Tibial nerve (tissue), 4 donors: ENCODE measurements around the gene GADD45G. TPM values are rescaled to one million over a fixed set of nuclear protein-coding genes. Genes with fewer than 3 reads are reported as not detected.

ENCODE experiments used
- DNase-seq, 2 donors: peaks; one replicate each; pipeline ENCODE4 v3.0.0-alpha.2; 2019; ENCODE audit warnings: low spot score in 2 of 2
- H3K27ac ChIP-seq, 4 donors: fragments of 200-600 bp; sonication (generic) in 3 of 4; one replicate each; pipeline ENCODE4 v1.5.1; 2017 to 2019; ENCODE audit warnings: mild to moderate bottlenecking in 1 of 4
- H3K27me3 ChIP-seq, 2 donors: fragments of 200-600 bp; sonication (generic) in 1 of 2; one replicate each; pipeline versions ENCODE4 v1.5.1 to v1.6.0; 2017 to 2019
- H3K36me3 ChIP-seq, 3 donors: fragments of 200-600 bp; sonication (generic); one replicate each; pipeline ENCODE4 v1.5.1; 2018 to 2019
- H3K4me1 ChIP-seq, 4 donors: fragments of 200-600 bp; sonication (generic) in 3 of 4; one replicate each; pipeline ENCODE4 v1.5.1; 2017 to 2019
- H3K4me3 ChIP-seq, 4 donors: fragments of 200-600 bp; sonication (generic) in 3 of 4; one replicate each; pipeline ENCODE4 v1.5.1; 2017 to 2019; ENCODE audit warnings: mild to moderate bottlenecking in 1 of 4, moderate library complexity in 1 of 4
- H3K9me3 ChIP-seq, 4 donors: fragments of 200-600 bp; sonication (generic) in 3 of 4; one replicate each; pipeline ENCODE4 v1.5.1; 2017 to 2019
- CTCF ChIP-seq, 5 experiments: fragments of 200-600 bp in 3 of 5; fragments of 450-650 bp in 2 of 5; sonication (generic) in 3 of 5; IDR thresholded peaks; one replicate each; pipeline ENCODE4 v1.5.1; 2016 to 2019; ENCODE audit warnings: antibody characterized with exemption in 5 of 5, mild to moderate bottlenecking in 3 of 5, moderate library complexity in 2 of 5
- EP300 ChIP-seq, 2 donors: sonication (generic); formaldehyde crosslinking; IDR thresholded peaks; one replicate each; pipeline ENCODE4 v1.6.1; 2017; ENCODE audit warnings: antibody characterized with exemption in 2 of 2, mild to moderate bottlenecking in 1 of 2
- POLR2A ChIP-seq, 2 donors: fragments of 450-650 bp; IDR thresholded peaks; one replicate each; pipeline ENCODE4 v1.6.1; 2017; ENCODE audit warnings: antibody characterized with exemption in 2 of 2, mild to moderate bottlenecking in 2 of 2, moderate library complexity in 2 of 2
- WGBS, 2 donors: methylation state at CpG; one replicate each; pipeline ENCODE4 v1.1.5; 2018; 5-methylcytosine and 5-hydroxymethylcytosine counted together
- total RNA-seq, 4 donors: library from RNA; depleted of rRNA; stranded (reverse); fragments of >200 nt; gene quantifications; one replicate each; pipeline ENCODE4 v1.1.0, GENCODE V29; 2016

Gene GADD45G
- total RNA-seq, 4 donors from 2014 or later: 5.7 to 45.8 (median 26.8) TPM

GRCh38 chr9:89648247-89649000 lies 43.6 kb downstream of the GADD45G start:
- TF ChIP-seq CTCF (IDR thresholded peaks at IDR 0.05) (no peak), POLR2A (IDR thresholded peaks at IDR 0.05) (no peak)
- Histone ChIP-seq H3K27me3 (no peaks in the 10 kb centered on the region), H3K9me3 (no peaks in the 10 kb centered on the region), H3K4me3 (no peak overlapping the region), H3K36me3 (no peaks in the 10 kb centered on the region), H3K27ac (no peak overlapping the region), H3K4me1 (no peaks in the 10 kb centered on the region)
- WGBS, 2 donors: 70 to 78% methylated on average over 11 of the region's 11 CpGs
- DNase-seq: no peak

- Histone ChIP-seq H3K27me3 (no peaks in the 10 kb centered on the region), H3K4me3 (no peak overlapping the region), H3K36me3 (no peaks in the 10 kb centered on the region), H3K4me1 (no peaks in the 10 kb centered on the region), H3K27ac (no peak overlapping the region), H3K9me3 (no peaks in the 10 kb centered on the region)
- no peak for DNase-seq
- TF ChIP-seq EP300 (IDR thresholded peaks at IDR 0.05) (no peak), POLR2A (IDR thresholded peaks at IDR 0.05) (no peak), CTCF (IDR thresholded peaks at IDR 0.05) (no peak)
- 78 to 82% methylated on average over 8 of the region's 8 CpGs for WGBS, 2 donors
Observed at GRCh38 chr9:89649039-89649691, 44.4 kb downstream of the GADD45G start.

GRCh38 chr9:89654025-89654662 lies 49.3 kb downstream of the GADD45G start:
- H3K9me3 ChIP-seq: no peaks in the 10 kb centered on the region
- H3K36me3 ChIP-seq: no peaks in the 10 kb centered on the region
- H3K27me3 ChIP-seq: no peaks in the 10 kb centered on the region
- WGBS, 2 donors: 71 to 86% methylated on average over 7 of the region's 7 CpGs
- H3K4me1 ChIP-seq: peaks cover 0 to 10% (median 0%) of the 10 kb centered on the region in 4 donors
- no peak overlapping the region for H3K4me3 ChIP-seq
- DNase-seq: no peak
- no peak overlapping the region for H3K27ac ChIP-seq
- TF ChIP-seq POLR2A (IDR thresholded peaks at IDR 0.05) (no peak), EP300 (IDR thresholded peaks at IDR 0.05) (peak in 1 of 2 donors; percentile 4), CTCF (IDR thresholded peaks at IDR 0.05) (no peak)

GRCh38 chr9:89655056-89655989 lies 50.5 kb downstream of the GADD45G start:
- Histone ChIP-seq H3K27ac (no peak overlapping the region), H3K27me3 (no peaks in the 10 kb centered on the region), H3K4me3 (no peak overlapping the region), H3K36me3 (no peaks in the 10 kb centered on the region), H3K4me1 (peaks cover 0 to 10% (median 0%) of the 10 kb centered on the region in 4 donors), H3K9me3 (no peaks in the 10 kb centered on the region)
- no peak for DNase-seq
- TF ChIP-seq POLR2A (IDR thresholded peaks at IDR 0.05): no peak
- 76 to 79% methylated on average over 17 of the region's 17 CpGs for WGBS, 2 donors

Other genes with a start within 250 kb of the GADD45G start
- 10 to 100 TPM; 13.4 to 27.3 (median 24.8) TPM for gene SEMA4D, start 106.9 kb upstream of the GADD45G start, total RNA-seq